ENCODE results near the gene DMTF1.
"Not testable (repeated sequence)": the region's sequence is repeated elsewhere in the genome, so short reads cannot be mapped to it uniquely, and the experiment has no call there.

Gene DMTF1

GRCh38 chr7:87193912-87194311 is 41.7 kb downstream of the DMTF1 start:
- in situ Hi-C loops (cut with MboI; ENCODE audit: low sequenced_read_pairs) = no loop called here

GRCh38 chr7:87199241-87199640 is 47.0 kb downstream of the DMTF1 start:
- in situ Hi-C loops (cut with MboI; ENCODE audit: low sequenced_read_pairs) = no loop called here

GRCh38 chr7:87199700-87200450 is 47.6 kb downstream of the DMTF1 start:
- in situ Hi-C loops (cut with MboI; ENCODE audit: low sequenced_read_pairs) = no loop called here

- in situ Hi-C loops (cut with MboI; ENCODE audit: low sequenced_read_pairs) = no loop called here
Observed at GRCh38 chr7:87202208-87202607, 50.0 kb downstream of the DMTF1 start.

GRCh38 chr7:87202705-87203104 is 50.5 kb downstream of the DMTF1 start:
- in situ Hi-C loops (cut with MboI; ENCODE audit: low sequenced_read_pairs) = no loop called here

GRCh38 chr7:87203929-87204328 is 51.7 kb downstream of the DMTF1 start:
- in situ Hi-C loops (cut with MboI; ENCODE audit: low sequenced_read_pairs) = not testable (repeated sequence)

GRCh38 chr7:87204933-87205332 is 52.7 kb downstream of the DMTF1 start:
- in situ Hi-C loops (cut with MboI; ENCODE audit: low sequenced_read_pairs) = no loop called here

- in situ Hi-C loops (cut with MboI; ENCODE audit: low sequenced_read_pairs) = not testable (repeated sequence)
Observed at GRCh38 chr7:87205701-87206100, 53.4 kb downstream of the DMTF1 start.

- in situ Hi-C loops (cut with MboI; ENCODE audit: low sequenced_read_pairs) = no loop called here
Observed at GRCh38 chr7:87206361-87206760, 54.1 kb downstream of the DMTF1 start.

- in situ Hi-C loops (cut with MboI; ENCODE audit: low sequenced_read_pairs) = no loop called here
Observed at GRCh38 chr7:87209295-87209924, 57.2 kb downstream of the DMTF1 start.

- in situ Hi-C loops (cut with MboI; ENCODE audit: low sequenced_read_pairs) = no loop called here
Observed at GRCh38 chr7:87210506-87210905, 58.3 kb downstream of the DMTF1 start.

- in situ Hi-C loops (cut with MboI; ENCODE audit: low sequenced_read_pairs) = no loop called here
Observed at GRCh38 chr7:87212498-87212897, 60.2 kb downstream of the DMTF1 start.

GRCh38 chr7:87213252-87213651 is 61.0 kb downstream of the DMTF1 start:
- in situ Hi-C loops (cut with MboI; ENCODE audit: low sequenced_read_pairs) = no loop called here

- in situ Hi-C loops (cut with MboI; ENCODE audit: low sequenced_read_pairs) = no loop called here
Observed at GRCh38 chr7:87213811-87214210, 61.6 kb downstream of the DMTF1 start.

GRCh38 chr7:87215046-87215445 is 62.8 kb downstream of the DMTF1 start:
- in situ Hi-C loops (cut with MboI; ENCODE audit: low sequenced_read_pairs) = no loop called here

- in situ Hi-C loops (cut with MboI; ENCODE audit: low sequenced_read_pairs) = no loop called here
Observed at GRCh38 chr7:87216701-87217508, 64.7 kb downstream of the DMTF1 start.

- in situ Hi-C loops (cut with MboI; ENCODE audit: low sequenced_read_pairs) = no loop called here
Observed at GRCh38 chr7:87217983-87218653, 65.9 kb downstream of the DMTF1 start.

- in situ Hi-C loops (cut with MboI; ENCODE audit: low sequenced_read_pairs) = no loop called here
Observed at GRCh38 chr7:87218796-87219544, 66.7 kb downstream of the DMTF1 start.

- in situ Hi-C loops (cut with MboI; ENCODE audit: low sequenced_read_pairs) = no loop called here
Observed at GRCh38 chr7:87219545-87220025, 67.3 kb downstream of the DMTF1 start, which contains the start of gene TMEM243. Gene TMEM243, minus strand, starts transcription at chr7:87219732. Its CDS starts 229 bp downstream, at chr7:87219503.

- in situ Hi-C loops (cut with MboI; ENCODE audit: low sequenced_read_pairs) = no loop called here
Observed at GRCh38 chr7:87220026-87220733, 67.9 kb downstream of the DMTF1 start.
